K562 (cell line): ENCODE measurements around the gene RABGAP1L.

Experiments used
- CTCF ChIP-seq, 3 experiments: IDR thresholded peaks in 2 of 3; conservative IDR thresholded peaks in 1 of 3; 2 replicates each; pipeline ENCODE4 v1.5.1; 2011 to 2012; ENCODE audit warnings: low read length in 3 of 3, mild to moderate bottlenecking in 3 of 3, control low read depth in 2 of 3, improper control_type of control experiment in 1 of 3, inconsistent platforms in 1 of 3, low read depth in 1 of 3, mixed read lengths in 1 of 3, moderate library complexity in 1 of 3; ENCODE audit not compliant: insufficient read depth in 2 of 3
- FOXM1 ChIP-seq, 2 experiments: fragments of 450-650 bp in 1 of 2; sonication (generic) in 1 of 2; formaldehyde crosslinking in 1 of 2; IDR thresholded peaks; 2 replicates each; pipeline versions ENCODE4 v1.6.1 to v1.9.0; 2017 to 2022; ENCODE audit warnings: low read depth in 2 of 2, mild to moderate bottlenecking in 2 of 2, missing genetic modification reagents in 1 of 2, moderate library complexity in 1 of 2
- GABPA ChIP-seq: fragments of 200-800 bp; sonication (Bioruptor generic); conservative IDR thresholded peaks from 2 replicates; pipeline ENCODE4 v1.6.1; 2016; ENCODE audit warnings: low read depth, missing genetic modification characterization, missing compliant biosample characterization
- HOMEZ ChIP-seq: fragments of 250-450 bp; sonication (Bioruptor Pico); IDR thresholded peaks from 2 replicates; pipeline ENCODE4 v1.4.0; 2020; ENCODE audit warnings: mild to moderate bottlenecking, moderate library complexity
- MEF2A ChIP-seq: IDR thresholded peaks from 2 replicates; pipeline ENCODE4 v1.6.1; 2011; ENCODE audit warnings: low read depth, mild to moderate bottlenecking, low read length, moderate library complexity; ENCODE audit not compliant: control insufficient read depth
- NCOA2 ChIP-seq, 2 experiments: fragments of 450-650 bp; IDR thresholded peaks; 2 replicates each; pipeline ENCODE4 v1.6.1; 2018; ENCODE audit warnings: mild to moderate bottlenecking in 2 of 2, moderate library complexity in 1 of 2; ENCODE audit not compliant: partially characterized antibody in 2 of 2
- POLR2AphosphoS5 ChIP-seq: IDR thresholded peaks from 2 replicates; pipeline ENCODE4 v1.6.1; 2011; ENCODE audit warnings: mild to moderate bottlenecking, low read depth, low read length, moderate library complexity; ENCODE audit not compliant: control insufficient read depth, insufficient read depth
- POLR2H ChIP-seq: IDR thresholded peaks from 2 replicates; pipeline ENCODE4 v1.6.1; 2016; ENCODE audit warnings: missing genetic modification characterization, low read depth, mild to moderate bottlenecking, control low read depth, missing compliant biosample characterization, moderate library complexity
- RAD21 ChIP-seq, 2 experiments: fragments of 250-450 bp in 1 of 2; fragments of 450-650 bp in 1 of 2; sonication (Bioruptor Pico) in 1 of 2; formaldehyde crosslinking in 1 of 2; IDR thresholded peaks in 1 of 2; conservative IDR thresholded peaks in 1 of 2; 2 replicates each; pipeline versions ENCODE4 v1.4.0 to v1.8.0; 2020 to 2022; ENCODE audit warnings: mild to moderate bottlenecking in 2 of 2, moderate library complexity in 1 of 2
- ZNF592 ChIP-seq: fragments of 450-650 bp; IDR thresholded peaks from 2 replicates; pipeline ENCODE4 v1.6.1; 2017; ENCODE audit warnings: antibody characterized with exemption, mild to moderate bottlenecking

GRCh38 chr1:174982971-174983689 is 823.8 kb downstream of the RABGAP1L start:
- TF ChIP-seq GABPA (tag), result no peak
- TF ChIP-seq CTCF (IDR thresholded peaks at IDR 0.05 in 2 of 3, conservative IDR thresholded peaks at IDR 0.05 in 1 of 3; ENCODE audit: insufficient read depth in 2 of 3, low read depth in 1 of 3, low read length in 3 of 3), result peak; percentile 48 to 82 (median 68); a peak in 4 of 6 replicates
- no peak for TF ChIP-seq FOXM1 (IDR thresholded peaks at IDR 0.05; ENCODE audit: low read depth)
- no peak for TF ChIP-seq FOXM1 (CRISPR knock-in tag; IDR thresholded peaks at IDR 0.05; ENCODE audit: low read depth)
- TF ChIP-seq NCOA2 (IDR thresholded peaks at IDR 0.05; ENCODE audit: partially characterized antibody in 2 of 2), result no peak
- TF ChIP-seq RAD21 (CRISPR knock-in tag; conservative IDR thresholded peaks at IDR 0.05 in 1 of 2, IDR thresholded peaks at IDR 0.05 in 1 of 2), result peak; percentile 75 to 91
- no peak for TF ChIP-seq ZNF592
- no peak for TF ChIP-seq MEF2A
- no peak for TF ChIP-seq POLR2H (tag)
- TF ChIP-seq POLR2AphosphoS5, result no peak
- TF ChIP-seq HOMEZ (CRISPR knock-in tag), result no peak
